ENCODE results near the gene H1-8.

Gene H1-8

GRCh38 chr3:129596194-129597086 lies 53.5 kb downstream of the H1-8 start:
- no peak for FAIRE-seq

- FAIRE-seq: no peak
Observed at GRCh38 chr3:129597087-129597999, 54.4 kb downstream of the H1-8 start.

GRCh38 chr3:129598000-129598381 lies 55.0 kb downstream of the H1-8 start:
- FAIRE-seq: no peak

- FAIRE-seq: no peak
Observed at GRCh38 chr3:129598484-129598883, 55.5 kb downstream of the H1-8 start.

- no peak for FAIRE-seq
Observed at GRCh38 chr3:129599073-129599472, 56.1 kb downstream of the H1-8 start.

GRCh38 chr3:129599607-129600006 lies 56.6 kb downstream of the H1-8 start:
- FAIRE-seq: no peak

GRCh38 chr3:129600348-129600747 lies 57.4 kb downstream of the H1-8 start:
- no peak for FAIRE-seq

All from colon (tissue), 2 donors.